ENCODE results near the gene CSPG5.

Gene CSPG5

DNA sequence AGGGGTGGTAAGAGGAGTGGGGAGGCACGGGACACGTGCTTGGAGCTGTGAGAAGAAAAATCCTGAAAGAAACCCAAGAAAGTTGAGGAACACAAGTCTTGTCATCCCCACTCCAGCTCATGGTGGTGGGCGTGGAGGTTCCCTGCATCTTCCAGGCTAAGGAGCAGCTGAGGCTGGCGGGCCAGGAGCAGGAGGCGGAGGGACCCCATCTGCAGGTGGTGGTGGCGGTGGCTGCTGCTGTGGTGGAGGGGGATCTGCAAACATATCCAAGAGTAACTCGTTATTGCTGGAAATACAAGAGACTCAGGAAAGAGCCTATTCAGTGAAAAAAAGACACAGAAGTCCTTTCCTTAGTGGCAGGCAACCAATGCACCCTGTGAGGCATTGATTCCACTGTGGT, 9.4 kb upstream of the CSPG5 start:
- peaks cover 73% of the 10 kb centered on the region for H3K36me3 ChIP-seq (ENCODE audit: control insufficient read depth, insufficient read depth, low read length)
- H3K9ac ChIP-seq (ENCODE audit: low read length): no peak overlapping the region
- H3K4me1 ChIP-seq (ENCODE audit: control insufficient read depth, insufficient read depth, low read length): peaks cover 8% of the 10 kb centered on the region; the same call in 1 of the 2 replicates
- H3K27ac ChIP-seq (ENCODE audit: low read depth, low read length): no peak overlapping the region
- H3K27me3 ChIP-seq (ENCODE audit: control insufficient read depth, insufficient read depth, low read length): no peaks in the 10 kb centered on the region
- H3K4me3 ChIP-seq (ENCODE audit: low read depth, low read length): no peak overlapping the region
- no peaks in the 10 kb centered on the region for H3K9me3 ChIP-seq (ENCODE audit: control insufficient read depth, insufficient read depth, low read depth, low read length)

DNA sequence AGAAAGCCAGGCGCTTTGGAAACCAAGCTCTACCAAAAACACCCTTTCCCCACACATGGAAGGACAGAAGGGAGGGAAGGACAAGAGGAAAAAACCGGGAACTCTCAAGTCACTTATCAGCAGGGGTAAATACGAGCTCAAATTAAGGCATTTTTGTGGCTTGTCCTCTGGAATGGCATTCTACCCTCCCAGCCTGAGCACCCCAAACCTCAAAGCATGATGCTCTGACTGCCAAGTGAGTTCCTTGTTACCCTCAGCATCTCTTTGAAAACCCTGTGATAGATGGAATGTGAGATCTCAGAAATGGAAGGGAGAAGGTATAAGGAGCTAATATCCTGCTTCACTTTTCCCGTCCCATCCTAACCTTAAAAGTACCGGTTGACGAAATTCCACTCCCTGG, 8.1 kb upstream of the CSPG5 start:
- peaks cover 64% of the 10 kb centered on the region for H3K36me3 ChIP-seq (ENCODE audit: control insufficient read depth, insufficient read depth, low read length)

GRCh38 chr3:47583320-47584075, 4.8 kb upstream of the CSPG5 start:
- Histone ChIP-seq H3K36me3 (ENCODE audit: control insufficient read depth, insufficient read depth, low read length) (peaks cover 36% of the 10 kb centered on the region), H3K27ac (ENCODE audit: low read depth, low read length) (no peak overlapping the region)

More for the DNA sequence above, 8.1 kb upstream of the CSPG5 start:
- H3K27ac ChIP-seq (ENCODE audit: low read depth, low read length): no peak overlapping the region
- no peak overlapping the region for H3K9ac ChIP-seq (ENCODE audit: low read length)
- peaks cover 8% of the 10 kb centered on the region; the same call in 1 of the 2 replicates for H3K4me1 ChIP-seq (ENCODE audit: control insufficient read depth, insufficient read depth, low read length)
- H3K4me3 ChIP-seq (ENCODE audit: low read depth, low read length): no peak overlapping the region
- peaks cover 2% of the 10 kb centered on the region; the same call in 1 of the 2 replicates for H3K27me3 ChIP-seq (ENCODE audit: control insufficient read depth, insufficient read depth, low read length)
- H3K9me3 ChIP-seq (ENCODE audit: control insufficient read depth, insufficient read depth, low read depth, low read length): no peaks in the 10 kb centered on the region

DNA sequence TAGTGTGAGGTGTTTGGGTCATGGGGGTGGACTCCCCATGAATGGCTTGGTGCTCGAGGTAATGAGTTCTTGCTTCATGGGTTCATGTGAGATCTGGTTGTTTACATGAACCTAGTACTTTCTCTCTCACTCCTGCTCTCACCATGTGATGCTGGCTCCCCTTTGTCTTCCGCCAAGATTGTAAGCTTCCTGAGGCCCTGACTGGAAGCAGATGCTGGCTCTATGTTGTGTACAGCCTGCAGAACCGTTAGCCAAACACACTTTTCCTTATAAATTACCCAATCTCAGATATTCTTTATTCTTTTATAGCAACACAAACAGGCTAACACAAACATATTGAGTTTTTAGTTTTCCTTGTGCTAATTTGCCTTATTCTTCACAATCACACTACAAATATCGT, 3.2 kb upstream of the CSPG5 start:
- peaks cover 44% of the 10 kb centered on the region for H3K27me3 ChIP-seq (ENCODE audit: control insufficient read depth, insufficient read depth, low read length)
- H3K4me1 ChIP-seq (ENCODE audit: control insufficient read depth, insufficient read depth, low read length): peaks cover 17% of the 10 kb centered on the region
- H3K9me3 ChIP-seq (ENCODE audit: control insufficient read depth, insufficient read depth, low read depth, low read length): no peaks in the 10 kb centered on the region
- H3K36me3 ChIP-seq (ENCODE audit: control insufficient read depth, insufficient read depth, low read length): peaks cover 20% of the 10 kb centered on the region
- H3K27ac ChIP-seq (ENCODE audit: low read depth, low read length): no peak overlapping the region
- H3K4me3 ChIP-seq (ENCODE audit: low read depth, low read length): no peak overlapping the region
- no peak overlapping the region for H3K9ac ChIP-seq (ENCODE audit: low read length)

More at GRCh38 chr3:47583320-47584075, 4.8 kb upstream of the CSPG5 start:
- H3K4me3 ChIP-seq (ENCODE audit: low read depth, low read length): no peak overlapping the region
- no peak overlapping the region for H3K9ac ChIP-seq (ENCODE audit: low read length)
- peaks cover 14% of the 10 kb centered on the region; the same call in 1 of the 2 replicates for H3K4me1 ChIP-seq (ENCODE audit: control insufficient read depth, insufficient read depth, low read length)
- H3K9me3 ChIP-seq (ENCODE audit: control insufficient read depth, insufficient read depth, low read depth, low read length): no peaks in the 10 kb centered on the region
- peaks cover 32% of the 10 kb centered on the region for H3K27me3 ChIP-seq (ENCODE audit: control insufficient read depth, insufficient read depth, low read length)

DNA sequence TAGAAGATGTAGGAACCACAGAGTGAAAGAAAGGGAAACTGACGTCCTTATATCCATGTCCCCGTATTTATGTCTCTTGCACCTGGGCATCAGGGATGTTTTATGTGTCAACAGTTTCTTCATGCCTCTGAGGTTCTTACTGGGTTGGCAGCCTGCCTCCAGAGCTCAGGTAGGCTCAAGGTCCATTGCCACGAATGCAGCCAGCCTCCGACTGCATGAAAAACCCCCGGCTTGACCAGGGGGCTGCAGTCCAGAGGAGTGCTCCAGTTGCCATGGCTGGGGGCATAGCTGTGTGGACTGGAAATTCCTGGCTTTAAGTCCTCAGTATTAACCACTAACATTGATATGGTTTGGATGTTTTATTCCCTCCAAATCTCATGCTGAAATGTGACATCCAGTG, 2.8 kb upstream of the CSPG5 start:
- Histone ChIP-seq H3K4me3 (ENCODE audit: low read depth, low read length) (no peak overlapping the region), H3K27ac (ENCODE audit: low read depth, low read length) (no peak overlapping the region), H3K27me3 (ENCODE audit: control insufficient read depth, insufficient read depth, low read length) (peaks cover 47% of the 10 kb centered on the region), H3K9ac (ENCODE audit: low read length) (no peak overlapping the region), H3K36me3 (ENCODE audit: control insufficient read depth, insufficient read depth, low read length) (peaks cover 16% of the 10 kb centered on the region), H3K4me1 (ENCODE audit: control insufficient read depth, insufficient read depth, low read length) (peaks cover 17% of the 10 kb centered on the region), H3K9me3 (ENCODE audit: control insufficient read depth, insufficient read depth, low read depth, low read length) (no peaks in the 10 kb centered on the region)

DNA sequence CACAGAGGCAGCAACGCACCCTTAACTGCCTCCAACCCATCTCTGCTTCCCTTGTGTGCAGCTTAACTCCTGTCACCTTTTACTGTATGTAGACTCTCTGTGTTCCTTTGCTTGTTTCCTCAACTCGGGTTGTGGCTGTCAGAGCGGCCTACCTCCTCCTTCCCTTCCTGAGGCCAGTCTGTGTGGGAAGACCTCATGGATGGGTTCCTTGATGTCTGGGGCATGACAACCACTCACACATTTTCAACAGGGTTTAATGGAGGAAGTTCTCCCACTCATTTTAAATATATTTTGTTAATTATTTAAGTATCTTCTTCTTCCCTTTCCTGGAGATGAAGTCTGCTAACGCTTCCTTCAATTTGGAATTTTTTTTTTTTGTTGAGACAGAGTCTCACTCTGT, 1.8 kb upstream of the CSPG5 start:
- no peaks in the 10 kb centered on the region for H3K9me3 ChIP-seq (ENCODE audit: control insufficient read depth, insufficient read depth, low read depth, low read length)
- H3K27me3 ChIP-seq (ENCODE audit: control insufficient read depth, insufficient read depth, low read length): peaks cover 48% of the 10 kb centered on the region
- H3K9ac ChIP-seq (ENCODE audit: low read length): no peak overlapping the region
- peaks cover 17% of the 10 kb centered on the region for H3K4me1 ChIP-seq (ENCODE audit: control insufficient read depth, insufficient read depth, low read length)
- H3K36me3 ChIP-seq (ENCODE audit: control insufficient read depth, insufficient read depth, low read length): peaks cover 7% of the 10 kb centered on the region
- no peak overlapping the region for H3K27ac ChIP-seq (ENCODE audit: low read depth, low read length)
- H3K4me3 ChIP-seq (ENCODE audit: low read depth, low read length): no peak overlapping the region

DNA sequence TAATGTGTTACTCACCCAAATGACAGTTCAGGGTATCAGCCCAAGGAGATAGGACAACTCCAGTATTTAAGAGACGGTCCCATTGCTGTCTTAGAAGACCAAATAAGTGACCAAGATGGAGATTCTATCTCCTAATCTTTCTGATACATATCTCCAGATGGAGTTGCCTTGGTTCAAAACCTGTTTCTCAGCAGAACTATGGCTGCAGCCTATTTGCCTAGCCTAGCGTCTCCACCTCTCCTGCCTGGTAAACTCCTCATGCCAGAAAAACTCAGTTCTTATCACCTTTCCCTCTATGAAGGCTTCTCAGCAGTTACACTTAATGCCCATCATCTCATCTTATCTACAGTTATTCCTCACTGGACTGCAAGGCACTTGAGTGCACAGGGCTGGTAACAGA, 1.2 kb upstream of the CSPG5 start:
- H3K9me3 ChIP-seq (ENCODE audit: control insufficient read depth, insufficient read depth, low read depth, low read length): no peaks in the 10 kb centered on the region
- peaks cover 54% of the 10 kb centered on the region for H3K27me3 ChIP-seq (ENCODE audit: control insufficient read depth, insufficient read depth, low read length)
- no peak overlapping the region for H3K4me3 ChIP-seq (ENCODE audit: low read depth, low read length)
- peaks cover 17% of the 10 kb centered on the region for H3K4me1 ChIP-seq (ENCODE audit: control insufficient read depth, insufficient read depth, low read length)
- 0 out of 2 replicates have a peak, but pooled peaks cover under 1% of the 10 kb centered on the region for H3K36me3 ChIP-seq (ENCODE audit: control insufficient read depth, insufficient read depth, low read length)
- no peak overlapping the region for H3K9ac ChIP-seq (ENCODE audit: low read length)
- no peak overlapping the region for H3K27ac ChIP-seq (ENCODE audit: low read depth, low read length)

DNA sequence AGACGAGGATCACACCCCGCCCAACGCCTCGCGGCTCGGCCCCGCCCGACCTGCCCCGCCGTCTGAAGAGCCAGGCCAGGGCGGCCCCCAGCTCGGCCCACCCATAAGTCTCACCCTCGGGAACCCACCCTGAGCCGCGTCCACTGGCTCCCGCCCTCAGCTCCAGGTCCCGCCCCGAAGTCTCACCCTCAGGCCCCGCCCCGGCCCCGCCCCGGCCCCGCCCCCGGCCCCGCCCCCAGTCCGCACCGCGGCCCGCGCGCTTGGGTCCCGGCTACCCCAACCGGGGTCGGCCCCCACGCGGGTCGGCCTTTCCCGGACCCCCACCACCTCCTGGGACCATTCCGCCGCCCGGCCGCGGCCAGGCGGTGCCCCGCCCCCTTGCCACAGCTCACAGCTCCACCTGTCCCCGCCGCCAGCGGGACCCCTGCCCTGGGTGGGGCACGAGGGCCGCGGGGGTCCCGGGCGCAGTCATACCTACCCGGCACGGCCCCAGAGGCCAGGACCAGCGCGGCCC, 489 bp downstream of the CSPG5 start:
- no peaks in the 10 kb centered on the region for H3K36me3 ChIP-seq (ENCODE audit: control insufficient read depth, insufficient read depth, low read length)
- H3K9me3 ChIP-seq (ENCODE audit: control insufficient read depth, insufficient read depth, low read depth, low read length): no peaks in the 10 kb centered on the region
- peaks cover 54% of the 10 kb centered on the region for H3K27me3 ChIP-seq (ENCODE audit: control insufficient read depth, insufficient read depth, low read length)
- H3K4me3 ChIP-seq (ENCODE audit: low read depth, low read length): peak overlapping the region; percentile 58
- H3K4me1 ChIP-seq (ENCODE audit: control insufficient read depth, insufficient read depth, low read length): peaks cover 8% of the 10 kb centered on the region; the same call in 1 of the 2 replicates
- no peak overlapping the region for H3K9ac ChIP-seq (ENCODE audit: low read length)
- no peak overlapping the region for H3K27ac ChIP-seq (ENCODE audit: low read depth, low read length)

GRCh38 chr3:47577583-47578118, 1.0 kb downstream of the CSPG5 start:
- Histone ChIP-seq H3K4me1 (ENCODE audit: control insufficient read depth, insufficient read depth, low read length) (peaks cover 8% of the 10 kb centered on the region; the same call in 1 of the 2 replicates), H3K27me3 (ENCODE audit: control insufficient read depth, insufficient read depth, low read length) (peaks cover 54% of the 10 kb centered on the region), H3K27ac (ENCODE audit: low read depth, low read length) (no peak overlapping the region), H3K9ac (ENCODE audit: low read length) (no peak overlapping the region), H3K4me3 (ENCODE audit: low read depth, low read length) (peak overlapping the region; percentile 58), H3K36me3 (ENCODE audit: control insufficient read depth, insufficient read depth, low read length) (no peaks in the 10 kb centered on the region), H3K9me3 (ENCODE audit: control insufficient read depth, insufficient read depth, low read depth, low read length) (no peaks in the 10 kb centered on the region)

DNA sequence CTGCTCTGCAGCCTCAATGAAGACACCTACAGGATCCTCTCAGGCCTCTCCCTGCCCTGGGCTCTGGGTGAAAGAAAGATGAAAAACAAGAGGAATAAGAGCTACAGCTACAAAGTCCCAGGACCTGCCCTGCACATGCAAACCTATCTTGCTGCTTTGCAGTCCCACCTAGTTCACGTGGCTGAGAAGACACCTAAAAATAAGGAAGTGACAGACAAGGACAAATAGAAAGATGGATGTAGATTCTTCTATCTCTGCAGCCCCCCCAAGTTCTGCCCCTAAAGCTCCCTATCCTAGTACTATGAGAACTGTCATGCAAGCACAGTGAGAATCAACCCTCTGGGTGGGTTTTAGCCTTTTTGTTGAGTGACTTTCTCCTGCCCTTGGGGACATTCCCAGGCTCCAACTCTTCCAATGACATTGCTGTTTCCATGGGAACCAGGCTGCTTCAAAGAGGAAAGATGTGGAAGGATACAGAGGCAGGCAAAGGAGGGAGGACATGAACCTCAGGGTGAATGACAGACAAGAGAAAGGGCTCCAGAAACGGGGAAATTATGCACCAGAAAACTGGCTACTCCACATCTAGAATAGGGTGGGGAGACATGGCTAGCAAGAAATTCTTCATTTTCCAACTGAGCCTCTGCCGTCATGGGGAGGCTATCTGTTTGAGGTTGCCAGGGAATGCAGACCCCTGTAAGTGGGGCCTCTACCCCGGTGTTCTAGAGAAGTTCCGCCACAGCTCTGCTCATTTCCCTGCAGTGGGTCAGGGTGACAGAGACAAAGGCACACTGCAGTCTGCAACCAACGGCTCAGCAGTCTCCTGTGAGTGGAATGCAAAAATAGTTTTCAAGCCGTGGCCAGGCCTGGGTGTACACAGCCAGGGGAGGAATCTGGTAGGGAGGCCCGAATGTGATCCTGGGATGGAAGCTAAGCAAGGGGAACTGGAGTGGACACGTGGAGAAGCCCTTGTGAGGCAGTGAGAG, 5.2 kb downstream of the CSPG5 start:
- no peak overlapping the region for H3K9ac ChIP-seq (ENCODE audit: low read length)
- H3K27me3 ChIP-seq (ENCODE audit: control insufficient read depth, insufficient read depth, low read length): peaks cover 22% of the 10 kb centered on the region
- H3K4me3 ChIP-seq (ENCODE audit: low read depth, low read length): no peak overlapping the region
- H3K27ac ChIP-seq (ENCODE audit: low read depth, low read length): no peak overlapping the region
- no peaks in the 10 kb centered on the region for H3K9me3 ChIP-seq (ENCODE audit: control insufficient read depth, insufficient read depth, low read depth, low read length)
- peaks cover 2% of the 10 kb centered on the region; the same call in 1 of the 2 replicates for H3K4me1 ChIP-seq (ENCODE audit: control insufficient read depth, insufficient read depth, low read length)
- H3K36me3 ChIP-seq (ENCODE audit: control insufficient read depth, insufficient read depth, low read length): no peaks in the 10 kb centered on the region

Data from HUES6 (cell line).